BE2C (cell line): ENCODE measurements around the gene PEPD.

ENCODE experiments used
- DNase-seq: peaks from one replicate; pipeline ENCODE4 v3.0.0-alpha.2; 2020
- H3K27me3 ChIP-seq: fragments of 250-450 bp; sonication (Bioruptor Pico); 2 replicates; pipeline ENCODE4 v1.5.1; 2020; ENCODE audit warnings: mild to moderate bottlenecking
- H3K36me3 ChIP-seq: fragments of 250-450 bp; sonication (Bioruptor Pico); 2 replicates; pipeline ENCODE4 v1.5.1; 2020; ENCODE audit warnings: mild to moderate bottlenecking
- H3K4me1 ChIP-seq: fragments of 250-450 bp; sonication (Bioruptor Pico); 2 replicates; pipeline ENCODE4 v1.5.1; 2020
- H3K4me3 ChIP-seq: 2 replicates; pipeline ENCODE4 v1.5.1; 2011; ENCODE audit warnings: low read depth, low read length
- H3K9me3 ChIP-seq: fragments of 250-450 bp; sonication (Bioruptor Pico); 2 replicates; pipeline ENCODE4 v1.5.1; 2020
- CTCF ChIP-seq: IDR thresholded peaks from 2 replicates; pipeline ENCODE4 v1.5.1; 2012; ENCODE audit warnings: mild to moderate bottlenecking, low read depth, low read length

PEPD gene

GRCh38 chr19:33545217-33545981, 23.8 kb upstream of the PEPD start:
- no peak overlapping the region for H3K4me3 ChIP-seq
- H3K4me1 ChIP-seq: peaks cover 10% of the 10 kb centered on the region
- no peaks in the 10 kb centered on the region for H3K9me3 ChIP-seq
- no peaks in the 10 kb centered on the region for H3K27me3 ChIP-seq
- no peak for DNase-seq
- TF ChIP-seq CTCF: no peak
- no peaks in the 10 kb centered on the region for H3K36me3 ChIP-seq

GRCh38 chr19:33535226-33535625, 13.6 kb upstream of the PEPD start:
- TF ChIP-seq CTCF: no peak
- Histone ChIP-seq H3K4me3 (no peak overlapping the region), H3K36me3 (no peaks in the 10 kb centered on the region), H3K9me3 (no peaks in the 10 kb centered on the region), H3K4me1 (no peaks in the 10 kb centered on the region), H3K27me3 (no peaks in the 10 kb centered on the region)
- DNase-seq: no peak

GRCh38 chr19:33532859-33533460, 11.4 kb upstream of the PEPD start:
- Histone ChIP-seq H3K36me3 (no peaks in the 10 kb centered on the region), H3K9me3 (no peaks in the 10 kb centered on the region), H3K27me3 (no peaks in the 10 kb centered on the region), H3K4me3 (no peak overlapping the region), H3K4me1 (no peaks in the 10 kb centered on the region)
- no peak for DNase-seq
- TF ChIP-seq CTCF: no peak

- Histone ChIP-seq H3K4me1 (no peaks in the 10 kb centered on the region), H3K4me3 (no peak overlapping the region), H3K36me3 (no peaks in the 10 kb centered on the region), H3K9me3 (no peaks in the 10 kb centered on the region), H3K27me3 (no peaks in the 10 kb centered on the region)
- no peak for DNase-seq
- TF ChIP-seq CTCF: no peak
Measured at GRCh38 chr19:33530842-33531241, 9.3 kb upstream of the PEPD start.

- Histone ChIP-seq H3K36me3 (no peaks in the 10 kb centered on the region), H3K4me1 (no peaks in the 10 kb centered on the region), H3K4me3 (no peak overlapping the region), H3K9me3 (no peaks in the 10 kb centered on the region), H3K27me3 (no peaks in the 10 kb centered on the region)
- no peak for DNase-seq
- TF ChIP-seq CTCF: no peak
Measured at GRCh38 chr19:33530296-33530695, 8.7 kb upstream of the PEPD start.

GRCh38 chr19:33529094-33529676, 7.6 kb upstream of the PEPD start:
- no peaks in the 10 kb centered on the region for H3K9me3 ChIP-seq
- no peaks in the 10 kb centered on the region for H3K27me3 ChIP-seq
- no peaks in the 10 kb centered on the region for H3K36me3 ChIP-seq
- H3K4me1 ChIP-seq: no peaks in the 10 kb centered on the region
- TF ChIP-seq CTCF: no peak
- DNase-seq: no peak
- H3K4me3 ChIP-seq: no peak overlapping the region
